Measurements from ENCODE around the gene ALLC.

GRCh38 chr2:3650140-3650920, 7.7 kb upstream of the ALLC start:
- TF ChIP-seq, protein P1, sequence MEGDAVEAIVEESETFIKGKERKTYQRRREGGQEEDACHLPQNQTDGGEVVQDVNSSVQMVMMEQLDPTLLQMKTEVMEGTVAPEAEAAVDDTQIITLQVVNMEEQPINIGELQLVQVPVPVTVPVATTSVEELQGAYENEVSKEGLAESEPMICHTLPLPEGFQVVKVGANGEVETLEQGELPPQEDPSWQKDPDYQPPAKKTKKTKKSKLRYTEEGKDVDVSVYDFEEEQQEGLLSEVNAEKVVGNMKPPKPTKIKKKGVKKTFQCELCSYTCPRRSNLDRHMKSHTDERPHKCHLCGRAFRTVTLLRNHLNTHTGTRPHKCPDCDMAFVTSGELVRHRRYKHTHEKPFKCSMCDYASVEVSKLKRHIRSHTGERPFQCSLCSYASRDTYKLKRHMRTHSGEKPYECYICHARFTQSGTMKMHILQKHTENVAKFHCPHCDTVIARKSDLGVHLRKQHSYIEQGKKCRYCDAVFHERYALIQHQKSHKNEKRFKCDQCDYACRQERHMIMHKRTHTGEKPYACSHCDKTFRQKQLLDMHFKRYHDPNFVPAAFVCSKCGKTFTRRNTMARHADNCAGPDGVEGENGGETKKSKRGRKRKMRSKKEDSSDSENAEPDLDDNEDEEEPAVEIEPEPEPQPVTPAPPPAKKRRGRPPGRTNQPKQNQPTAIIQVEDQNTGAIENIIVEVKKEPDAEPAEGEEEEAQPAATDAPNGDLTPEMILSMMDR (IDR thresholded peaks at IDR 0.05): no peak
- no peak for TF ChIP-seq POLR2AphosphoS5 (IDR thresholded peaks at IDR 0.05)
